HG03060 (cell line): ENCODE results near the gene ITPR3.

Experiments
- ATAC-seq: cut with Tn5 transposase; IDR thresholded peaks from one replicate; pipeline ENCODE4 v1.9.1; 2021; ENCODE audit warnings: low read depth, moderate number of reproducible peaks; ENCODE audit not compliant: unreplicated experiment

ITPR3 gene

DNA sequence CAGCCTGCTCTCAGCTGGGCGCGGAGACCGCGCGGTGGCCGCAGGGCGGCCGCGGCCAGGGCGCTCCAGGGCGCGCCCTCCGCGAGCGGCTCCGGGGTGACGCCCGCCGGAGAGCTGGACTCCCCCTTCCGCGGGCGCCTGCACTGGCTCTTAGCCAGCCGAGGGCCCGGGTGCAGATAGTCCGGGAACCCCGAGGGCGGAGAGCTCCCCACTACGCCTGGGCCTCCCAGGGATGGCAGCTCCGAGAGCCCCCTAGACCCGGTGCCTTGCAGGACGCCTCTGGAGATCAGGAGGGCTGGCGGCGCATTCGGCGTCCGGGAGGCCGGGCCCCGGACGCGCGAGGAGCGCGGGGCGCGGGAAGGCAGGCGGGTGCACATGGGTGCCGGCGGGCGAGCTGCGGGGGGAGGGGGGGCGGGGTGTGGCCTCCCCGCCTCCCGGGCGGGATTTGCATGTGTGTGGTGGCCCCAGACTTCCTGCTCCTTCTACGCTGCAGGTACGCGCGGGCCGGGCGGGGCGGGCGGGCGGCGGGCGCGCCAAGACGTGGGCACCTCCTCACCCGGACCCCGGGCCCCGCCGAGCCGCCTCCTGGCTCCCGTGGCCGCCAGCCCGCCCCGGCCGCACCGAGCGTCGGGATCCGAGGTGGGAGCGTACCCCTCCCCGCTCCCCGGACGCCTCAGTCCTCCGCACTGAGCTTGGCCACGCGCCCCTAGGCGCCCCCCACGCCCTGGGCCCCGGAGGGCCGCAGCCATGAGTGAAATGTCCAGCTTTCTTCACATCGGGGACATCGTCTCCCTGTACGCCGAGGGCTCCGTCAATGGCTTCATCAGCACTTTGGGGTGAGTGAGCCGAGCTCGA is at the start of gene ITPR3:
TSS of gene ITPR3 (plus strand) at position 467 of the 855 bp plus-strand sequence. CDS start at position 748, 281 bp downstream.
- ATAC-seq = no peak

GRCh38 chr6:33571637-33572316 is 49.3 kb upstream of the ITPR3 start:
- ATAC-seq = no peak

DNA sequence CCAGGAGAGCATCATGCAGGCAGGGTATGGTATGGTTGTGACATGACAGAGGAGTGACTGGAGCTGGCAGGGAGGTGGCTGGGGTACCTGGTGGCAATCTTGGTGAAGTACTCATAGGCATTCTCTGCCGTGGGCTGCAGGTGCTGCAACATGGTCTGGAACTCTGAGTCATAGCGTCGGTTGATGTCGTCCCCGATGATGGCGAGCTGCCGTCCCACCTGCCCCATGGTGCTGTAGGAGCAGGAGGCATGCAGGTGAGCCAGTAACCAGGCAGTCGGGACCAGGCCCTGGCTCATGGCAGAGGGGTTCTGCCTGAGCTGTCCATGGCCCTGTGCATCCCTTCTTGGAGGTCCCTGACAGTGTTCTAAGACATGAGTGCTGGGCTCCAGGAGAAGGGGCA is 45.9 kb upstream of the ITPR3 start:
- ATAC-seq = no peak

GRCh38 chr6:33576668-33577067 is 44.5 kb upstream of the ITPR3 start:
- no peak for ATAC-seq

DNA sequence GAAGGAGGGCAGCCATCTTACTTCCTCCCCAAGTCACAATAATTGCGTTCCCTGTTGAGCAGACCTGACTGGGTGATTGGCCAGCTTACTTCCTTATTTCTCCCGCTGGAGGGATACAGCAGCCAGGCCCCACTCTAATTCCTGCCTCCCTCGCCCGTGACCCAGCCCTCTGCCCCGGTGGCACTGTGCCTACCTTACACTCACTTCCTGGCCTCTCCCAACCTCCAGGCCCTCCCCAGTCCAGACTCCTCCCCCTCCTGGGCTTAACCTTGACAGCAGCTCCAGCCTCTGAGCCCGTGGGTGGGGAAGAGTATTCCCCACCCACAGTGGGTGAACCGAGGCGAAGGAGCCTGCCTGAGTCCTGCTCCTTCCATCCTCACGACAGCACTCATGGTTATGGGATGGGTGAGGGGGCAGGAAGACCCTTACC is 44.0 kb upstream of the ITPR3 start:
- no peak for ATAC-seq

- ATAC-seq = no peak
These were observed 43.4 kb upstream of the ITPR3 start for GRCh38 chr6:33577718-33578117.

DNA sequence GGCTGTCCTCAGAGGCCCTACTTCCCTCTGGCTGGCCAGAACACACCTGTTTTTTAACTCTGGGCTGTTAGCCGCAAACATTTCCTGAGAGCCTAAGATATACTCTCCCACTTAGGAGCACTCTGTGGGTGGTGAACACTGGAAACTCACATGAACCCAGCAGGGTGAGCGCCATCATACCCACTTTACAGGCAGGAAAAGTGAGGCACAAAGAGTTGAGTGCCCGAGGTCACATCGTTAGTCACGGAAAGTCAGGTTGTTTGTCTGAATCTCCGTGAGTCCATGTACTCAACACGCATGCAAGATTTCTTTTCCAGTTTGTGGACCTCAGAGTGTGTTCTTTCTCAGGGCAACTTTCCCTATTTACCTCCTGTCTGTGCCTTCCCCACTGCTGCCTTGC is 43.0 kb upstream of the ITPR3 start:
- ATAC-seq = no peak

DNA sequence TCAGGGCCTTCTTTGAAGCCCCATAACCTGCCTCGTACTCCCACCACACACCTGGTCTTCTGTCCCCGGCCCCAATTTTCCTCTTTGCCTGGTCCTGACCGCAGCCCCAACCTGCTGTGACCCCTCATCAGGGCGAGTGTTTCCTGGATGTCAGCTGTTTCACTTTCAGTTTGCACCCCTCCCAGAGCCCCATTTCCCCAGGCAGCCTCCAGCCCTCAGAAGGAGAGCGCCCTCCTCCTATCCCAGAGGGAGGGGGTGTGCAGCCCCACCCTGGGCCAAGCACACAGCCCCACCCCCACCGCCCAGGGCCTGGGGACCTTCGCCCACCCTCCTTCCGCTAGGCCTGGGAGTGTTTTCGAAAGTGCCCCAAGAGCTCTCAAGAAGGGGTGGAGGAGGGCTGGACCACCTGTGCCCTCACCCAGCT is 42.5 kb upstream of the ITPR3 start:
- ATAC-seq = no peak

GRCh38 chr6:33579828-33580714 is 41.1 kb upstream of the ITPR3 start, which contains the start of gene BAK1:
BAK1 (minus strand) TSS chr6:33580276; CDS start chr6:33577604, 2,672 bp downstream.
- peak; percentile 60 for ATAC-seq

DNA sequence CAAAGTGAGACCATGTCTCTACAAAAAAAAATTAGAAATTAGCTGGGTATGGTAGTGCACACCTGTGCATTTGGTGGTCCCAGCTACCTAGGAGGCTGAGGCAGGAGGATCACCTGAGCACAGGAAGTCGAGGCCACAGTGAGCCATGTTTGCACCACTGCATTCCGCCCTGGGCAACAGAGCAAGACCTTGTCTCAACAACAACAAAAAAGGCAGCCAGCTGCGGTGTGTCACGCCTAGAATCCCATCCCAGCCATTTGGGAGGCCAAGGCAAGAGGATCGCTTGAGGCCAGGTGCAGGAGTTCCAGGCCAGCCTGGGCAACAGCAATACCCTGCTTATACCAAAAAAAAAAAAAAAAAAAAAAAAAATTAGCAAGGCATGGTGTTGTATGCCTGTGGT is 39.9 kb upstream of the ITPR3 start:
- ATAC-seq = no peak

DNA sequence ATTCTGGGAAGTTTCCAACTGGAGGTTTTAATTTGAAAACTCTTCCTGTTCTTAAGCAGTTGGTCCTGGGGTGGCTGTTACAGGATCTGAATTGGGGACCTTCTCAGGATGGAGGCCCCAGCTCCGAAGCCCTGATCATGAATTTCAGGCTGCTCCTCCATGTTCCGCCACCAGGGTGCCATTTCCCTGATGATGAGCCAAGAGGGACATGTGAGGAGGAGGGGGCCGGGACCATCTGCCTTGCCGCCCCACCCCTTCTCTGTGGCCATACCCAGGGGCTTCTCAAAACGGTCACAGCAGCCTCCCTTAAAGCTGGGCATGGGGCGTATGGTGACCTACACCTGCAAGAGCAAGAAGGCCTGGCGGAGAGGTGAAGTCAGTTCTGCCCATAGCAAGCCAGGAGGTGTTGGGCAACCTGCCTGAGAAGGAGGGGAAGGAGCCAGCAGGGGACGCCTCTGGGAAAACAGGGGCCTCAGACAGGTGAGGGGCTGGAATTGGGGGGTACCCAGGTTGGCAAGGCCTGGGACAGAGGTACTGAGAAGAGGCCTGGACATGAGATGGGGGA is 37.4 kb upstream of the ITPR3 start:
- ATAC-seq = no peak

DNA sequence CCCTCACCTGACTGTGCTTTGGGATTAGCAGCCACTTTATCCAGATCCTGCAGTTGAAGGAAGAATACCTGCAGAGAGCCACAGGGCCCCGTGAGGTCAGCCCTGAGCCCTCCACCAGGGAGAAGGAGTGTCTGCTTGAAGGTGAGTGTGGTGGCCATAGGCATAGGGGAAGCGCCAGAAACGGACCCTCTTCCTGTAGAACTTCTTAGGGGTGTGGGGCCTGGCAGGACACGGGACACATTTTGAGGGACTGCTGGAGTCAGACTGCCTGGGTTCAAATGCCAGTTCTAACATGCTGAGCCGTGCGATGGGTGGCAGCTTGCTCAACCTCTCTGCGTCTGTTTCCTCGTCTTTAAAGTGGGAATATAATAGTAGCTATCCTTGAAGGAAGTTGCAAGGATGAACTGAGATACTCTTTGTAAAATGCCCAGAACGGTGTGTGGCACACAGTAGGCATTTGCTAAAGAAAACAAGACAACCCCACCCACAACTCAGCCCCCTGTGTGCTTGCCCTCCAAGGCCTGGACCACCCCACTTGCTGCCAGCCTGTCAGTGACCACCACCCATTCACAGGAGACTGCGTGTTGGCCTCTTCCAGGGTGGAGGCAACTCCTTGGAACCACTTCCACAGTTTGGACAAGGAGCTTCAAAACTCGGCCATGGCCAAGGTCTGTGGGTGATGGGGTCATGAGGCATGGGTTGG is 36.3 kb upstream of the ITPR3 start:
- no peak for ATAC-seq

DNA sequence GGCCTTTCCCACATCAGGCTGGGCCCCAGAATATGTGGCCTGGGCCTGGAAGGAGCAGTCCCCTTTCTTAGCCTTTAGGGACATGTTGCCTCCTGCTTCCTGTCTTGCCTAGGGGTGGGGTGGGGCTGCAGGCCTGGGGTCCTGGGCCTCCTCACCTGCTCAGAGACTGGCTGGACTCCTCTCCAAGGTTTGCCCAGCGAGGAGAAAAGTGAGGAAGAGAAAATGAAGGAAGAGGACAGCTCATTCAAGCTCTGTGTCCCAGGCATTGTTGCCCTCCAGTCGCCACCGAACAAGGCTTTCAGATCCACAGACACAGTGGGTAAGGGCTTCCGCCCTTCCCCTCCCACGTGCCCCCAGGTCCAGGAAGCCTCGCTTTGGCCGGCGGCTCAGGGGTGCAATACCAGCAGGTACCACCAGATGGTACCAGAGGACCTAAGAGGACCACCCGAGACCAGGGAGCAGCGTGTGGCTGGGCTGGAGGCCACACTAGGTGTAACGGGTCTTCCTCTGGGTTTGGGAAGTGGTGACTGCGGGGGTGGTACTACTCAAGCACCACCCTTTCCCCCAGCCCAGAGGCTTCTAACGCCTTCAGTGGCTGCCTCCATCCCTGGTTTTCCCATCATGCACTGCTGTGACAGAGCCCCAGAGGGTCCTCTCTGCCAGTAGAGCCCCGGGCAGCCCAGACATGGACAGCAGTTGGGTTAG is 35.6 kb upstream of the ITPR3 start:
- ATAC-seq = no peak

- ATAC-seq = no peak
These were observed 34.9 kb upstream of the ITPR3 start for GRCh38 chr6:33586108-33586640.

DNA sequence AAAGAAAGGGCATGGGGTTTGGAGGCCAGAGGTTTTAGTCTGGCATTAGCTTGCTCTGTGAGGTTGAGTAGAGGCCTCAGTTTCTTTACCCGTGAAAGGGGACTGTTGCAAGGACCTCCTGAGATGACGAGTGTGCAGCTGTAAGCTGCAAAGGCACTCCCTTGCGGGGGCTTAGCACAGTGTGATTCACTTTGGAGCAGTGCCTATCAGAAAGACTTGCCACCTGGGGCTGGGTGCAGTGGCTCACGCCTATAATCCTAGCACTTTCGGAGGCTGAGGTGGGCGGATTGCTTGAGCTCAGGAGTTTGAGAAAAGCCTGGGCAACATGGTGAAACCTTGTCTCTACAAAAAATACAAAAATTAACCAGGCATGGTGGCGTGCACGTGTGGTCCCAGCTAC is 33.6 kb upstream of the ITPR3 start:
- no peak for ATAC-seq

DNA sequence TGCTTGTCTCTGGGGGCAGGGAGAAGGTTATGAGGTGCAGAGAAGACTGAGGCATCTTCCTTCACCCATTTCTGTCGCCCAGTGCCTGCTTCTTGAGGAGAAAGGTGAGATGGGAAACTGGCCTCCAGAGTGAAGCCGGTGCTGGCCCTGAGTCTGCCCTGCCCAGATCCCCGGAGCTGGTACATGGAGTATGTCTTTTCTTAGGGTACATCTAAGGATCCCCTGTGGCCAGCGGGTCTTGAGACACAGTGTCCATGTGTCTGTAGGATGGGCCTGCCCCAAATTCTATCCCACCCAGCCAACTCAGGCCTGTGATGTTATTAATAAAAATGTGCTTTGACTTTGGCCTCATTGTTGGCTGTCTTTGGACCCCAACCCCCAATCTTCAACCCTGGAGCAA is 32.2 kb upstream of the ITPR3 start:
- ATAC-seq = no peak

- no peak for ATAC-seq
These were observed 31.8 kb upstream of the ITPR3 start for GRCh38 chr6:33589392-33589730.

DNA sequence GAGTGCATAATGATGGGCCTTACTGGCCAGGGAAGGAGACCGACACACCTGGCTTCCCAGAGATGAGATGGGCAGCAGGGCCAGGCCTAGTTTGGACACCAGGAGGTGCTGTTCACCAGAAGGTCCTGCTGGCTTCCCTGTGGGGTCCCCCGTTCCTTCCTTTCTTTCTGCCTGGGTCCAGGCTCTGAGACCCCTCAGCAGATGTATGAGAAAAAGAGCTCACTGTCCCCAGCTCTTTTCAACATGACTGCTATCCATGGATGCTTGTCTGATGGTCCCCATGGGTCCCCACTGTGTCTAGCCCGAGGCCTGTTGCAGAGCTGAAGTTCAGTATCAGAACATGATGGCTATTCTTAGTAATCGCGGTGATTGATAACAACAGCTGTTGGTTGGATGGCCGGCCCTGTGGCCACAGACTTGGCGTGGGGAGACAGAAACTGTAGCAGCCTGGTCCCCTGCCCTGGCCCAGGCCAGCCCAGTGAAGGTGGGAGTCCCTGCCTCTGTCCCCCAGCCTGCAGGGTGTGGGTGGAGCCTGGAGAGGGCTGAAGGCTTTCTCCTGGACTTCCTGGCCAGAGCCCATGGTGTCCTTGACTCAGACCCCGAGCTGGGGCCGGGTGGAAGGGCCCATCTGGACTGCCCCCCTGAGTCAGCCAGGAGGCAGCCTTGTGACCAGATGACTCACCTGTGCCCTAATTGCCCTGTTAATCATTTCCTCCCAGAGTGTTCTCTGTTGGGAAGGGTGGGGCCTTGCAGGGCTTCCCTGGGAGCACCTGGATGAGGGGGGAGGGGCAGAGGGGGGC is 31.2 kb upstream of the ITPR3 start:
- no peak for ATAC-seq
